GM19438 (cell line): Measurements from ENCODE around the gene PLTP.

Experiments used
- ATAC-seq: cut with Tn5 transposase; IDR thresholded peaks from one replicate; pipeline ENCODE4 v1.9.1; 2021; ENCODE audit warnings: low read depth; ENCODE audit not compliant: unreplicated experiment

The PLTP gene

DNA sequence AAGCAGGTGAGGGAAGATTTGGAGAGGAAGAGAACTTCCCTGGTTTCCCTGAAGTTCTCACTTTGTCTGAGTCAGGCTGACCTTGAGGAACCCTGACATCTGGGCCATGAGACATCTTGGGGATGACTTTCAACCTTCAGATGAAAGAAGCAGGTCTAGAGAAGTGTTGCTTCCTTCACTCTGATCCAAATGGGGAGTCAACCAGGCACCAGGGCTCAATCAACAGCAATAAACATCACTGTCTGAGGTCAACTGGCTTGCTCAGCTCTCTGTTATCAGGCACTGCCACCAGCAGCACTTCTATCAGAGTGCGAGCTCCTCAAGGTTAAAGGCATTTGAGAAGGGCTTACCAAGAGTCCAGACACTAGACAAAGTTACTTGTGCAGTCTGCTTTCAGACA is 61.0 kb downstream of the PLTP start:
- no peak for ATAC-seq

DNA sequence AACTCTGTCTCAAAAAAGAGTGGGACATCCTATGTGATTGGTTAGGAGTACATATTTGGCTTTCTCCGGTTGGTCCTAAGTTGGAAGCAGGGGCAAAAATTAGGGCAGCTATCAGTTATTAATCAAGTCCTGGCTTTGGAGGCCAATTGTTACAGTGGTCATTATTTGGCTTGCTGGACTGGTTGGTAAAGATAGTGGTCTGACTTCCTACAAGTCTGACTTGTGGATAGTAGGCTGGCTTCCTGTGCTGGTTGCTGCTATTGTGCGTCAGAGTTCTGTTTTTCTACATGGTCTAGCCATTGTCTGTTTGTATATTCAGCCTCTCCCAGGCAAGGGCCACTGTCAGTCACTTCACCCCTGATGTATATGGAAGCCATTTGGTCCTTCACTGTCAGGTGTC is 61.7 kb downstream of the PLTP start:
- no peak for ATAC-seq

DNA sequence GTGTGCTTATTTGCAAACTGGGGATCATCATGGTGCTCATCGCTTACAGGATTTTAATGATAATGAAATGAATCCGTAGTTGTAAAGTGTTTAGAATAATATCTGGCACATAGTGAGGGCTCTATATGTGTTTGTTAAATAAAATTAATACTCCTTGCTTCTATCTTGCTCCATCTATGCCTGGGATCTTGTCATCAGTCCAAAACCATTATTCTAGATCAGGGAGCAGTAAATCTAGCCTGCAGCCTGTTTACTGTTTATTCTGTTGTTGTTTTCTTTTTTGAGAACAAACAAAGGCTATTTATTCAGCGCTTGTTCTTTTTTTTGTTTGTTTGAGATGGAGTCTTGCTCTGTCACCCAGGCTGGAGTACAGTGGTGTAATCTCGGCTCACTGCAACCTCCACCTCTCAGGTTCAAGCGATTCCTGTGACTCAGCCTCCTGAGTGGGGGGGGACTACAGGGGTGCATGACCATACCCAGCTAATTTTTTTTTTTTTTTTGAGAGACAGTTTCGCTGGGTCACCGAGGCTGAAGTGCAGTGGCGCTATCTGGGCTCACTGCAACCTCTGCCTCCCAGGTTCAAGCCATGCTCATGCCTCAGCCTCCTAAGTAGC is 62.9 kb downstream of the PLTP start:
- ATAC-seq: no peak
